ENCODE results near the gene PRKG1.

The PRKG1 gene

DNA sequence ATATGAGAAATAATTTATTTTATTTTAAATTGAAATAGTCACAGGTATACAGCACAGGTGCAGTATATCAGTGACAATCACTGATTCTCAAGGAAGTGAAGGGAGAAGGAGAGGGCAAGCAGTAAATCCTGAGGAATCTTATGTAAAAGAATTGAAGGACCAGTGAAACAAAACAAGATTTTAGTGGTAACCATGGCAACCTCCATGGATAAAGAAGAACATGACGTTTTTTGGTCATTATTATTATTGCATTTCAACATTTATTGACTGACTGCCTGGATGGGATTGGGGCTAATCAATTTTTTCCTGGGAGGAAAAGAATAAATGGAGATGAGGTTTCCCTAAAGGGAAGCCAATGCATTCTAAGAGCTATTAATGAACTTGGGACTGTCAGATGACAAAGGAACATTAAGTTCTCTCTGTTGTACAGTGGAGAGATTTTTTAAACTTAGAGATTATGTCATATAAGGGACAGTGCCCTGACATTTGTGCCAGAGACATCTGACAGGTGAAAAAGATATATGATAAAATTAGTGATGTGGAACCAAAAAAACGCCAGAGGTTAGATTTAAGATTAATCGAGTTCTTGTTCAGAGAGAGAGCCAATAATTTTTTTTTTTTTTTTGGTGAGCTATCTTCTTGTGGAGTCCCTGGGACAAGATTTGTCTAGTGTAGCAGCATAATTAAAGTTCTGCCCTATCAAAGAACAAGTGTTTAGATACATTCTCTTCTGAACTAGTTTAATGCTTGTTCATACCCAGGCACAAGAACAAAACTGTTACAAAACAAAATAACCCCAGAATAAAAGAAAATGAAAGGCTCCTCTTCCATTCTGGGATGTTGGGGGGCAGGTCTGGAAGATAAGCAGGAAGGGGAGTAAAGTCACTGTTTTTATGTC lies 345.2 kb downstream of the PRKG1 start:
- TF ChIP-seq CTCF (IDR thresholded peaks at IDR 0.05; ENCODE audit: borderline replicate concordance, insufficient read depth, low read depth, low read length) = no peak
- H3K4me3 ChIP-seq (ENCODE audit: low read depth, low read length) = no peak overlapping the region

GRCh38 chr10:51421853-51422252 lies 347.6 kb downstream of the PRKG1 start:
- no peak for TF ChIP-seq CTCF (IDR thresholded peaks at IDR 0.05; ENCODE audit: borderline replicate concordance, insufficient read depth, low read depth, low read length)
- H3K4me3 ChIP-seq (ENCODE audit: low read depth, low read length) = no peak overlapping the region

DNA sequence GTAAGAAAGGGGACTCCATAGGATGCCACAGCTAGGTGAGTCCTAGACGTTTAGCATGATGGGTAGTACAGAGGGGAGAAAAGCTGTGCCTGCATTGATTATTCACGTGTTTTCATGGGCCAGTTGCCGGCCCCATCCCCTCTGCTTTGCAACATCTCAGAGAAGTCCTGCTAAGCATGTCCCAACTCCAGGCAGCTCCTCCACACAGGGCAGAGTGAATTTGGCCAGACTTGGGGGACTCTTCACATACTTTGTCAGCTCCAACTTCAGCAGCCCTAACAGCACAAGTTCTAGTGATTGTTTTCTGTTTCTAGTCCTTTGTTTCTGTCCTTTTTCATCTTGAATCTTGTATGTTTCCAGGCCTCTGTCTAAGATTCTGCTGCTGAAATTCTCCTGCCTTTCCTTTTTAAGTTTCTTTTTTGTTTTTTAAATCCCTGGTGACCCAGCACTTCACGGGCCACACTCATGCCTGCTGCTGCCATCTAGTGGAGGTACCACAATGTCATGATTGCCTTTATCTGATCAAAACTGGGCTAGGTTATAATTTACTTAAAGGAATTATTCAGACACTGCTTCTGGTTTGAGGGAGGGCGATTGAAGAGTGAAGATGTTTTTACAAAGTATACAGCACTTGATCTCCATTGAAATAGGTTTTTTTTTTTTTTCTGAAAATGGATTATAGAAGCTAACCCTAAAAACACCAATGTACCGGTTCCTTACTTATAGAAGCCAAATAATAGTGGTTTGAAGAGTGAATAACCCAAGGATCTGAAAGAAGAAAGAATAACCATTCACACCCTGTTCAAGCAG lies 348.2 kb downstream of the PRKG1 start:
- H3K4me3 ChIP-seq (ENCODE audit: low read depth, low read length) = no peak overlapping the region
- peak; percentile 50; the same call in 1 of the 2 replicates for TF ChIP-seq CTCF (IDR thresholded peaks at IDR 0.05; ENCODE audit: borderline replicate concordance, insufficient read depth, low read depth, low read length)

GRCh38 chr10:51423121-51423452 lies 348.8 kb downstream of the PRKG1 start:
- H3K4me3 ChIP-seq (ENCODE audit: low read depth, low read length) = no peak overlapping the region
- TF ChIP-seq CTCF (IDR thresholded peaks at IDR 0.05; ENCODE audit: borderline replicate concordance, insufficient read depth, low read depth, low read length) = no peak

- no peak for TF ChIP-seq CTCF (IDR thresholded peaks at IDR 0.05; ENCODE audit: borderline replicate concordance, insufficient read depth, low read depth, low read length)
- no peak overlapping the region for H3K4me3 ChIP-seq (ENCODE audit: low read depth, low read length)
Observed at GRCh38 chr10:51425431-51425830, 351.1 kb downstream of the PRKG1 start.

- TF ChIP-seq CTCF (IDR thresholded peaks at IDR 0.05; ENCODE audit: borderline replicate concordance, insufficient read depth, low read depth, low read length) = no peak
- no peak overlapping the region for H3K4me3 ChIP-seq (ENCODE audit: low read depth, low read length)
Observed at GRCh38 chr10:51427758-51428157, 353.5 kb downstream of the PRKG1 start.
